ENCODE measurements around the gene PAEP. TPM values are rescaled to one million over a fixed set of nuclear protein-coding genes. Genes with fewer than 3 reads are reported as not detected.
A peak's percentile ranks its signal among the peaks of the same experiment; 100 is the strongest.

Gene PAEP
- total and polyA plus RNA-seq, 7 donors: not detected

DNA sequence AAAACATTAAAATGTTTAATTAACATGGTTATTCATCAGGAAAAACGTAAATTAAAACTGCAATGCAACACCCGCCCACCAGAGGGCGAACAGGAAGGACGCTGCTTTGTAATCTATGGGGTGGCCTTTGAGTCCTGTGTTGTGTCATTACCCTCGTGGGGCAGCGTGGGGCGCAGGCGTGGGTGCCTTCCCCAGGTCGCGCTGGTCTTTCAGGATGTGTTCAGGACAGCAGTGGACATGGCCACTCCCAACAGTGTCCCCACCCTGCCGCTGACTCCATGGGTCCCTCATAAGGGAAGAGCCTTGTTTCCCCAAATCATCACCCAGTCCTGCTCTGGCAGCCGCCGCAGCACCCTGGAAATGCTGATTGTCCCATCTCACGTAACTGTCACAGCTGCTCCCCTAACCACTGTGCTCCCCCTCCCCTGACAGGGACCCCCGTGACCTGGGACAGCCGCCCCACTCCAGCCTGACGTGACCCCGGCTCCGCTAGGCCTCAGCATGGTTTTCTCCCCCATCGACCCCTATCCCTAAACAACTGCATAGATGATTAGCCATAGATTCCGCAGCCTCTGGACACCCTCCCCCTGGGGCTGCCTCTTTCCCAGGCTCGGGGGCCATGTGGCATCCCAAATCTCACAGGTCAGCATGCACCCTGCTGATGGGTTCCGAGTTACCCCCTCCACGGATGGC, 41.4 kb downstream of the PAEP start:
- intact Hi-C loops (cut with DNase I): loop anchor here (5.0 to 10.0 kb wide), 3 partner anchors 522 to 682 kb away; no protein-coding TSS in a partner anchor
- no peaks in the 10 kb centered on the region for H3K36me3 ChIP-seq (ENCODE audit: insufficient read depth in 1 of 2, low read depth in 1 of 2)
- no peak overlapping the region for H3K4me3 ChIP-seq
- WGBS, 3 donors: 49 to 57% (median 54%) methylated on average over 24 of the region's 24 CpGs
- TF ChIP-seq, protein P1, sequence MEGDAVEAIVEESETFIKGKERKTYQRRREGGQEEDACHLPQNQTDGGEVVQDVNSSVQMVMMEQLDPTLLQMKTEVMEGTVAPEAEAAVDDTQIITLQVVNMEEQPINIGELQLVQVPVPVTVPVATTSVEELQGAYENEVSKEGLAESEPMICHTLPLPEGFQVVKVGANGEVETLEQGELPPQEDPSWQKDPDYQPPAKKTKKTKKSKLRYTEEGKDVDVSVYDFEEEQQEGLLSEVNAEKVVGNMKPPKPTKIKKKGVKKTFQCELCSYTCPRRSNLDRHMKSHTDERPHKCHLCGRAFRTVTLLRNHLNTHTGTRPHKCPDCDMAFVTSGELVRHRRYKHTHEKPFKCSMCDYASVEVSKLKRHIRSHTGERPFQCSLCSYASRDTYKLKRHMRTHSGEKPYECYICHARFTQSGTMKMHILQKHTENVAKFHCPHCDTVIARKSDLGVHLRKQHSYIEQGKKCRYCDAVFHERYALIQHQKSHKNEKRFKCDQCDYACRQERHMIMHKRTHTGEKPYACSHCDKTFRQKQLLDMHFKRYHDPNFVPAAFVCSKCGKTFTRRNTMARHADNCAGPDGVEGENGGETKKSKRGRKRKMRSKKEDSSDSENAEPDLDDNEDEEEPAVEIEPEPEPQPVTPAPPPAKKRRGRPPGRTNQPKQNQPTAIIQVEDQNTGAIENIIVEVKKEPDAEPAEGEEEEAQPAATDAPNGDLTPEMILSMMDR (IDR thresholded peaks at IDR 0.05): peak; percentile 63
- no peaks in the 10 kb centered on the region for H3K9me3 ChIP-seq
- peaks cover 0 to 36% (median 0%) of the 10 kb centered on the region in 3 donors for H3K27me3 ChIP-seq (ENCODE audit: insufficient read depth in 3 of 3, low read length in 2 of 3)
- H3K4me1 ChIP-seq: no peaks in the 10 kb centered on the region
- ATAC-seq (peak in 2 of 4 donors; percentile 44 to 46), DNase-seq (peak in 1 of 2 donors; percentile 48)
- no peak overlapping the region for H3K27ac ChIP-seq

DNA sequence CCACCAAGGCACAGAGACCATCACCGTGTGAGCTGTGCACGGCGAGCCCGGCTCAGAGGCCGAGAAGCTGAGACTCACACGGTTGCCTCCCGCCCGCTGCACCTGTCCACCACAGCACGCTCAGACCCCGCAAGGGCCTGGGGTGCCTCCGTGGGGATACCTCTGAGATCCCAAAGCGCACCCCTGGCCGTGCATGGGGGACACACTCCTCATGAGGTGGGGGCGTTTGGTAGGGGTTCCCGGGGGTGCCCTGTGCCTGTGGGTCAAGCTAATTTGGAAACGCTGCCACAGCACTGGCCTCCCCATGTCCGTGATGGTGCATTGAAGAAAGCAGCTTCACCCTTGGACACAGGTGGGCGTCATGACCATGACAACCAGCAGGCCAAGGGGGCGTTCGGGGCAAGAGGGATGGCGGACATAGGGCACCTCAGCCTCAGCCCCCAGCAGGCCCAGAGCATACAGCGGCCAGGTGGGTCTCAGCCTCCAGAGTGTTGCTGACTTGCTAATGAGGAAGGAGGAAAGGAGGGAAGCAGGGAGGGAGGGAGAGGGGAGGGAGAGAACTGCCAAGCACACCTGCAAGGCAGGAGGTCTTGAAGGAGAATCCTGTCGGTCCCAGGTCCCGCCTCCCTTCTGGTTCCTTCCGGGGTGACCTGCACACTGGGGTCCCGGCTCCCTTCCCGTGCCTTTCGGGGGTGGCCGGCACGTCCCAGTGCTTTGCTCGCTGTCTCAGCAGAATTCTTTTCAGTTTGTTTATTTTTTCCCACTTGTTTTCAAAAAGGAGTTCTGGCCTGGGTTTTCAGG, 43.1 kb downstream of the PAEP start:
- 67 to 80% (median 70%) methylated on average over 30 to 31 of the region's 31 CpGs for WGBS, 3 donors
- intact Hi-C loops (cut with DNase I): loop anchor here (5.0 to 10.0 kb wide), 3 partner anchors 520 to 680 kb away; no protein-coding TSS in a partner anchor

GRCh38 chr9:135605238-135605781, 43.8 kb downstream of the PAEP start:
- ATAC-seq (no peak), DNase-seq (peak in 1 of 2 donors; percentile 42)
- Histone ChIP-seq H3K36me3 (ENCODE audit: insufficient read depth in 1 of 2, low read depth in 1 of 2) (no peaks in the 10 kb centered on the region), H3K27me3 (ENCODE audit: insufficient read depth in 3 of 3, low read length in 2 of 3) (peaks cover 0 to 24% (median 0%) of the 10 kb centered on the region in 3 donors), H3K27ac (no peak overlapping the region), H3K4me1 (no peaks in the 10 kb centered on the region), H3K9me3 (no peaks in the 10 kb centered on the region), H3K4me3 (no peak overlapping the region)
- TF ChIP-seq, protein P1 (IDR thresholded peaks at IDR 0.05): no peak
- intact Hi-C loops (cut with DNase I): loop anchor here (10.0 kb wide), 2 partner anchors 519 to 679 kb away; no protein-coding TSS in a partner anchor
- WGBS, 3 donors: 33 to 38% (median 38%) methylated on average over 14 of the region's 14 CpGs

More for the DNA sequence above, 43.1 kb downstream of the PAEP start:
- Histone ChIP-seq H3K27me3 (ENCODE audit: insufficient read depth in 3 of 3, low read length in 2 of 3) (peaks cover 0 to 31% (median 0%) of the 10 kb centered on the region in 3 donors), H3K36me3 (ENCODE audit: insufficient read depth in 1 of 2, low read depth in 1 of 2) (no peaks in the 10 kb centered on the region), H3K9me3 (no peaks in the 10 kb centered on the region), H3K4me3 (no peak overlapping the region), H3K27ac (no peak overlapping the region), H3K4me1 (no peaks in the 10 kb centered on the region)
- TF ChIP-seq, protein P1 (IDR thresholded peaks at IDR 0.05): no peak
- ATAC-seq: no peak
- DNase-seq: no peak

- Histone ChIP-seq H3K9me3 (no peaks in the 10 kb centered on the region), H3K4me3 (no peak overlapping the region), H3K27me3 (ENCODE audit: insufficient read depth in 3 of 3, low read length in 2 of 3) (peaks cover 0 to 15% (median 0%) of the 10 kb centered on the region in 3 donors), H3K27ac (no peak overlapping the region), H3K36me3 (ENCODE audit: insufficient read depth in 1 of 2, low read depth in 1 of 2) (no peaks in the 10 kb centered on the region), H3K4me1 (no peaks in the 10 kb centered on the region)
- intact Hi-C loops (cut with DNase I): loop anchor here (10.0 kb wide), 2 partner anchors 518 to 678 kb away; no protein-coding TSS in a partner anchor
- no peak for DNase-seq
- 86 to 90% (median 88%) methylated on average over 11 of the region's 11 CpGs for WGBS, 3 donors
- TF ChIP-seq, protein P1 (IDR thresholded peaks at IDR 0.05): no peak
- no peak for ATAC-seq
Observed at GRCh38 chr9:135606885-135607259, 45.3 kb downstream of the PAEP start.

All from psoas muscle (tissue), 8 donors.